SK-N-SH treated with all-trans-retinoic acid at 6 μM for 48 hours (cell line): ENCODE measurements around the gene CDH26.

Experiments
- CREB5 ChIP-seq: fragments of 250-450 bp; sonication (Bioruptor Pico); IDR thresholded peaks from 2 replicates; pipeline ENCODE4 v1.5.1; 2020; ENCODE audit warnings: low read depth, mild to moderate bottlenecking, moderate library complexity
- ESRRG ChIP-seq: fragments of 250-450 bp; sonication (Bioruptor Pico); IDR thresholded peaks from 2 replicates; pipeline ENCODE4 v1.6.1; 2021; ENCODE audit warnings: mild to moderate bottlenecking
- PATZ1 ChIP-seq: fragments of 250-450 bp; sonication (Bioruptor Pico); IDR thresholded peaks from 2 replicates; pipeline ENCODE4 v1.8.0; 2020; ENCODE audit warnings: mild to moderate bottlenecking, moderate library complexity, borderline replicate concordance
- ZFP30 ChIP-seq: fragments of 450-650 bp; formaldehyde crosslinking; IDR thresholded peaks from 2 replicates; pipeline ENCODE4 v1.5.0; 2022; ENCODE audit warnings: mild to moderate bottlenecking, moderate library complexity
- ZNF8 ChIP-seq: fragments of 450-650 bp; formaldehyde crosslinking; IDR thresholded peaks from 2 replicates; pipeline ENCODE4 v1.5.0; 2020; ENCODE audit warnings: mild to moderate bottlenecking, moderate library complexity
- TF ChIP-seq, protein P1 (sequence below): fragments of 250-450 bp; sonication (Bioruptor Pico); IDR thresholded peaks from 2 replicates; pipeline ENCODE4 v1.5.1; 2021; ENCODE audit warnings: mild to moderate bottlenecking, moderate library complexity

DNA sequence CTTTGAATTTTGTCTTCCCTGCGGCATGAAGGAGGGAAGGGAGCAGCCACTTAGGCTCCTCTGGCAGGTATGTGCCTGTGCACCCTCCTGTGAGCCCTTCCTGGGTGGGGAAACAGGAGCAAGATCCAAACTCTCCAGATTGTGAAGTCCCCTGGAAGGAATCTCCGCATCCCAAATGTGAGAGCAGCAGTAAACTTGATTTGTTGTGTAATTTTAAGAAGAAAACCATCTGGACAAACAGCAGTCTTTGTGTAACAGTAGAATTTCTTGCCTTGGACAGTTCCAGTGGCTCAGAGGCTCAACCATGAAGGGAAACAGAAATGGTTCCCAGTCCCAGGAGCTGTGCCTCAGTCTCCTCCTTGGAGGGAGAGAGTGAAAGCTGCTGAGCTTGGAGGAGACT, 39.7 kb downstream of the CDH26 start:
- TF ChIP-seq ESRRG (CRISPR knock-in tag) = no peak
- no peak for TF ChIP-seq CREB5 (CRISPR knock-in tag)
- no peak for TF ChIP-seq PATZ1 (CRISPR knock-in tag)
- no peak for TF ChIP-seq ZFP30
- TF ChIP-seq, protein P1, sequence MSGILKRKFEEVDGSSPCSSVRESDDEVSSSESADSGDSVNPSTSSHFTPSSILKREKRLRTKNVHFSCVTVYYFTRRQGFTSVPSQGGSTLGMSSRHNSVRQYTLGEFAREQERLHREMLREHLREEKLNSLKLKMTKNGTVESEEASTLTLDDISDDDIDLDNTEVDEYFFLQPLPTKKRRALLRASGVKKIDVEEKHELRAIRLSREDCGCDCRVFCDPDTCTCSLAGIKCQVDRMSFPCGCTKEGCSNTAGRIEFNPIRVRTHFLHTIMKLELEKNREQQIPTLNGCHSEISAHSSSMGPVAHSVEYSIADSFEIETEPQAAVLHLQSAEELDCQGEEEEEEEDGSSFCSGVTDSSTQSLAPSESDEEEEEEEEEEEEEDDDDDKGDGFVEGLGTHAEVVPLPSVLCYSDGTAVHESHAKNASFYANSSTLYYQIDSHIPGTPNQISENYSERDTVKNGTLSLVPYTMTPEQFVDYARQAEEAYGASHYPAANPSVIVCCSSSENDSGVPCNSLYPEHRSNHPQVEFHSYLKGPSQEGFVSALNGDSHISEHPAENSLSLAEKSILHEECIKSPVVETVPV = no peak
- TF ChIP-seq ZNF8 = no peak
